HG03196 (cell line): ENCODE measurements around the gene CRACR2A.

Experiments used
- ATAC-seq: cut with Tn5 transposase; IDR thresholded peaks from one replicate; pipeline ENCODE4 v1.9.1; 2021; ENCODE audit not compliant: unreplicated experiment

Gene CRACR2A

DNA sequence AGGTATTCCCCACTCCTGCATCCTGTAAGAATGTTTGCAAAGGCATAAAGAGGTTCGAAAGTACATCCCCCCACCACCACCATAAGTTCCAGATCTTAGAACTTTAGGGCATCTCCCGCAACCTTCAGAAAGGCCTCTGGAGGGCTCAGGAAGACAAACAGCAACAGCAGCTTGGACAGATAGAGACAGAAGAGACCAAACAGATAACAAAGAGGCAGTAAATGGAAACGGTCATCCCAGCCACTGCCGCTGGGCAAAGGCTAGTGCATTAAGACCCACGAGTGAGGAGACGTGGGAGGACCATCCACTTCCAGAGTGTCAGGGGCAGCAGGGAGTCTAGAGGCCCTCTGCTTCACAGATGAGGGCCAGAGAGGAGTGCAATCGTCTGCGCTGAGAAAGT lies 124.3 kb downstream of the CRACR2A start:
- ATAC-seq, result no peak

DNA sequence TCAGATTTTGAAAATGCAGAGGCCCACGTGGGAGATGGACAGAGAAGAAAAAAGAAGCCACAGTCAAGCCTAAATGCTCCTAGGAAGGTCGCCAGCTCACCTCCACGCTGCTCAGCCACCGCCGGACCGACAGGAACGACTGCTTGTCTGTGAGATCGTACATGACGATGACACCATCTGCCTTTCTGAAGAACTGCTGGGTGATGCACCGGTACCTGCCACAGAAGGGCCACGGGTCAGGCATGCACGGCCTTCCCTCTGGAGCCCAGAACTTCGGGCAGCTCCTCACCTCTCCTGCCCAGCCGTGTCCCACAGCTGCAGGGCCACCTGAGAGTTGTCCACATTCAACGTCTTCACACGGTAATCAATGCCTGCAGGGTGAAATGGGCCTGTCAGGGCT lies 125.6 kb downstream of the CRACR2A start:
- ATAC-seq, result no peak

DNA sequence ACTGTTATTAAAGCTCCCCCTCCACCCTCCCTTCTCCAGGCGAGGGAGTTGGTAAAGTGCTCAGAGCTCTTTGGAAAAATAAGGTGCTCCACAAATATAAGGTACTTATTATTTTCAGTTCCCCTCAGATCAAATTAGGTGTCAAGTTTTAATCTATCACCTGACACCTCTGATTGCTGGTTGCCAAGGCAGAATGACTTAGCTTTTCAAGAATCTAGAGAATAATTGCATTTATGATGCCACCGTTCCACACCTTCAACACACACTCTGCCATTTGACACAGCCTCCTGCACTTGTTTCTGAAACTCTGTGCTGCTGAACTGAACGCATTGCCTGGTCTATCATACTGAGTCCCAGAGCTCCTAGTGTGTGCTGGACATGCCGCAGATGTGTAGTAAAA lies 128.6 kb downstream of the CRACR2A start:
- no peak for ATAC-seq

DNA sequence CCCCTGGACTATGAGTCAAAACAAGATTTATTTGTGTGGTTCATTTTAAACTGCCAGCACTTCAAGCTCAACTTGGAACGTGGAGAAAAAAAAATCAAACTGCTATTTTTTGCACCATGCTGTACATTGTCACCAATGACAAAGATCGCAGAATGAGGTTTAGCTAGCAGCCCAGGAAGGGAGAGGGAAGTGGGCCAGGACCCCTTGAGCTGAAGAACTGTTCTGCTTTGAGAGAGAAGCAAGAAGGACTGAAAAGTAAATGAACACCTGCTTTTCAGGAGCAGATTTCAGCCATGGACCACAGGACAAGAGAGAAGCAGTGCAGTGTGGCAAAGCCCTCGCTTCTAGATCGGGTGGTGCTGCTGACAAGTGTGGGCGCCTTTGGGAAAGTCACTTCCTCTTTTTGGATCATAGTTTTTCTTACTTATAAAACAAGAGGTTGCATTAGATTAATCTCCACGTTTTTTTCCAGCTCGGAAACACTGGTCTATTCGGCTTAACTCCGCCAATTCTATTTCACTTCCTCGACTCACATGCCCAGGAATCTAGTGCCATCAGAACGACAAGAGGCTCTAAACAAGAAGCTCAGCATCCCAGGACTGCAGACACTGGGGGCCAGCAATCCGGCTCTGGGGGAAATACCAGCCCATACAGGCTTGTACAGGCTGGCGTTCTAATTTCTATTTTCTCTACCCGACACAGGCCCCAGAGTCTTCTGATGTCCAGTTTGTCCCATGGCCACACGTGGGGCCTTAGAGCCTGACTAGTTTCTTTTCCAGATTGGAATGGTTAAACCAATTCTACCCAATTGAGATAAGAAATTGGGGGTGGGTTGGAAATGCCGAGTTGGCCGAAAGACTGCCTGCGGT lies 129.9 kb downstream of the CRACR2A start:
- no peak for ATAC-seq

DNA sequence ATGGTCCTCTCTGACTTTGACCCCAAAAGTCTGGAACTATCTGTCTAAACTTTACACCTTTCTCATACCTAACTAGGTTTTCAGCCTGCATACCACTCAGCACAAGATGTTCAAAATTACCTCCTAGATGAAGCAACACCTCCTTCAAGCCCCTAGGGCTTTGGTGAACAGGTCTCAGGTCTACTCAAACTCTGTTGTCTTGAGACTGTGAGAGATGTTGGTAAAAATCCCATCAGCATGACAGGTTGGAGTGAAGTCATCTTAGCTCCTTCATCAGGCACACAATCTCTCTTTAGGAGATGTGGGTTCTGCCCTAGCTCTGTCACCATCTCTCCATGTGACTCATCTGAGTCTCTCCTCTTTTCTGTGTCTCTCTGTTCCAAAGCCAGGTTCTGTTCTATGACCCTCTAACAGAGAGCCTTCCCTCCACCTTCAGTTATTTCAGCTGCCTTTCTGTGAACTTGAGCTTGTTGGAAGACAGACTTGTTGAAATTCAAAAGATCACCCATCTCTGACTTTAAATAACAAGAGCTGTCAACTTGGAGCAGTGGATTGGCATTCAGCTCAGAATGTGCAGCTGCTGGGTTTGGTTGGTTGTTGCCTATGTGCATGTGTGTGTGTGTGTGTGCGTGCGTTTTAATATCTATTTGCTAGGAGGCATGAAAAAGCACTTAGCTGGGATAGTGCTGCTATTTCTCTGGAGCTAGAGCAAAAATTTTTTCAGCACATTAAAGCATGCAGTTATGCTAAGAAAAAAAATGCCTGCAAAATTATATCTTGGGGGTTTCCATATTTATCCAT lies 130.7 kb downstream of the CRACR2A start:
- no peak for ATAC-seq

DNA sequence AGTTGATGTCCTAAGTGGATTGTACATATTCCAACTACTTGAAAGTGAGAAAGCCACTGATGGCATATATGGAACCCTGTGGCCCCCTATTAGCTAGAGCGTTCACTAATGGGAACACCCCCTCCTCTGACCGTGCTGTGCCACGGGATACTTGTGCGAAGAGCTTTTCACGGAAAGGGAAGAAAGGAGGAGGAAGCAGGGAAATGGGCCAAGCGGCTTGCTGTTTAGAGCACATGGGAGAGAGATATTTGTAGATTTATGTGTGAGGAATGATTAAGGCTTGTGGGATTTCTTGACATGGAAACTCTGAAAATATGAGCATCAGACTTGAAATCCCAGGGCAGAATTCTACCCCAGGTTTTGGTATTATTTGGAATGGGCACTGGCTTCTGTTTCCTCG lies 132.1 kb downstream of the CRACR2A start:
- no peak for ATAC-seq

DNA sequence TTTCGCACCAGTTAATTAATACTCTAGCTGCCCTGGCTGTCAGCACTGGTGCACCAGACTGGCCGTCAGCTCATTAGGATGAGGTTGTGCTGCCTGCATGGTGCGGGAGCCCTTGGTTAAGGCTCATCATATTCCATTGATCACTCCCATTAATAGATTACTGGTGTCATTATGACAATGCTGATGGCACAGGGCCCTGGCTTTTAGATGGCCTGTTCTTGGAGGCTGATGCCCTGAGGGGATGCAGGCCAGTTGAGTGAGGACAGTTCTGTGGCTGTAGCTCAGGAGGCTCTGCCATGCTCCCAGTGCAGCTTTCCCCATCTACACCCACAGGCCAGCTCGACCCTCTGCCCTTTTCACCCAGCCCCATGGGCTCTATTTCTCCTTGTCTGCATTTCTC lies 135.3 kb downstream of the CRACR2A start:
- no peak for ATAC-seq

DNA sequence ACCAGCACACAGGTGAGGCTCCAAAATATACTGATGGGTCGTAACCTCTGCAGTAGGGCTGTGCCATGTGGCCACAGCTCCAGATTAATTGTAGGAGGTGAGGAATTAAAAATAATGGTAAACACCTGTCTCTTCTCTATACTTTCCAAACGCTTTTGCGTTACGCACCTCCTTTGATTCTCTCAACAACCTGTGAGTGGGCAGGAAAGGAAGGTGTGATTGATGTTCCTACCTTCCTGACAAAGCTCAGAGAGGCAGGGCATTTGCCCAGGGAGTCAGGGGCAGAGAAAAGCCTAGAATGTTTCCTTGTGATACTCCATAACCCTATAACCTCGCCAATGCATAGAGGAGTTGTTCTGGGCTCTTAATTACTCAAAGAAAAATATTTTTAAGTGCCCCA lies 137.0 kb downstream of the CRACR2A start:
- no peak for ATAC-seq

DNA sequence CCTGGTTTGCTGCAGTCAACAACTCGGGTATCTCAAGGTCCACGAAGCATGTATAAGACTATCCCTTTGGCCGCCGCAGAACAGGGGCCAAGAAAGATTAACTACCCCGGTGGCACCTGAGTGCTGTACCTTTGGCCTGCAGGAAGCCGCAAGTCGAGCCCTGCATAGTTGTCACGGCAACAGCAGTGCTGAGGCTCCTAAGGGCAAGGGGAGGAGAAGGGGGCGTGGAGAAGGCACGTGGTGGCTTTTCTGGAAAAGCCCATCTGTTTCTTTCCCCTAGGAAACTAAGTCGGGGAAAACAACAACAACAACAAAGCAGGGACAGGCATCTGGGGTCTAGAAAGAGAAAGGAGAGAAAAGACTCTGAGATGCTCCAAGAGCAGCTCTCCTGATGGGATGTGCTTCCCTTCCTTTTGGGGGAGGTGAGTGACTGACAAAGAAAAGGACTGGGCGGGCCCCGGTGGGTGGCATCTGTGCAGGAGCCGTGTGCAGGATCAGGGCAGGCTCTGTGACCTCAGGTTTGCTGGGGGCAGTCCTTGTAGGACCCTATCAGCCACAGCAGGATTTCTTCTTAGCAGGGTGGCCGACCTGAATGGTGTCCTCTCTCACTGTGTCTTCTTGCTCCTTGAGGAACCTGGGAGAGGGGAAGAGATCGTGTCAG lies 138.0 kb downstream of the CRACR2A start:
- no peak for ATAC-seq

DNA sequence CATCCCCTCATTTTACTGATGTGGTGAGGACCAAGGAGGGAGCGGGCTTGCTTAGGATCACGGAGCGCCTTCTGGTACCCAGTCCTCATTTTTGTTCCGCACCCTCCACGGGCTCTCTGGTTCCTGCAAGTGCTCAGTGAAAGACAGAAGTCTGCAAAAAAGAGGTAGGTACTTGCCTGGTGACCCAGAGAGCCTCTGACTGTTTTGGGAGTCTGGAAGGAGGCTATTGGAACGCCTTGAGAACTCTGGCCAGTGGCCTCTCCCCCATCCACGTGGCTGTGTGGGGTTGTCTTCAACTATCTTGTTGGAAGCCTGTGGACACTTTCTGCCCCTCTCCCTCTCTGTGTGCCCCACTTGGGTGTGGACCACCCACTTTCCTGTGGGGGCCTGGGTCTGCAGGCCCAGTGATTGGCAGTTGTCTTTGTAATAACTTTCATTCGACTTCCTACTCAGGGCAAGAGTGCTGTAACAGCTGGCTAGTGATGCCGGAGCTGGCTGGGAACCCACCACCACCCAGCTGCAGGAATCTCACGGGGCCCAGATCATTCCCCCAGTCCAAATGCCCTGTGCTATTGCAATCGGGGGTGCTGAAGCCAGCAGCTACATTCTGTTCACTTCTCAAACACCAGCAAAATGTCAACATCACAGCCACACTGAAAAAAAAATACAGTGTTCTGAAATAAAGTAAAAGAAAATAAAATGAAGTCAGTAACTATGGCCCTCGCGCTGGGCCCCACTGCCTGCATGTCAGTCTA lies 139.1 kb downstream of the CRACR2A start:
- no peak for ATAC-seq

DNA sequence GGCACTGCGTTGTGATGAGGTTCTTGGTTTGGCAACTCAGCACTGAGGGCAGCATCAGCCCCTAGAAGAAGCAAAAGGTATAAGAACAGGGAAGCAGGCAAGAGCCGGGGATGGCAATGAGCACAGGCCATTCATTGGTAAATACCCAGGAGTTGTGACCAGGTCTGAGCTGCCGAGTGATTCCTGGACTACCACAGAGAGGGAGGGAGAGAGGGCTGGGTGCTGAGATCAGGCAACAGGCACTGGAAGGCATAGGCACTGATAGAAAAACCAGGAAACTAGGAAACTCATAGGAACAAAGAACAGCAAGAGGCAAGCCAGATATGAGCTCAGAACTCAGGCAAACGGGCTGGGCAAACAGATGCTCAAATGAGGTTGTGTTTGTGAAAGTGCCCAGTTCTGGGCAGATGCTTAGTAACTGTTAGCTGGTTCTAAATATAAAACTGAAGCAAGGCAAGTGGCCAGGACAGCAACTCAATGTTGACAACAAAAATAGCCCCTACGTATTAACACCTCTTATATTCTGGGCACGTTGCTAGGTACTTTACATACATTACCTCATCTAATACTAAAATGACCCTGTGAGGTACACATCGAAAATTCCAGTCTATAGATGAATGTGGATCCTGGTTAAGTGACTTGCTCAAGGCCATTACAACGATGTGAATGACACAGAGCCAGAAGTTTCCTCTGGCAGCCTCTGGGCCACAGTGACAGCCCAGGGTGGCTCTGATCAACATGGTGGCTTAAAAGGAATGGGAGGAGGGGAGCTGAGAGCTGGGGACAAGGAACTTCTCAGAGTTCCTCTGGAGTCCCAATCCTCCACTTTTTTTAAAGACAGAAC lies 140.8 kb downstream of the CRACR2A start:
- no peak for ATAC-seq

DNA sequence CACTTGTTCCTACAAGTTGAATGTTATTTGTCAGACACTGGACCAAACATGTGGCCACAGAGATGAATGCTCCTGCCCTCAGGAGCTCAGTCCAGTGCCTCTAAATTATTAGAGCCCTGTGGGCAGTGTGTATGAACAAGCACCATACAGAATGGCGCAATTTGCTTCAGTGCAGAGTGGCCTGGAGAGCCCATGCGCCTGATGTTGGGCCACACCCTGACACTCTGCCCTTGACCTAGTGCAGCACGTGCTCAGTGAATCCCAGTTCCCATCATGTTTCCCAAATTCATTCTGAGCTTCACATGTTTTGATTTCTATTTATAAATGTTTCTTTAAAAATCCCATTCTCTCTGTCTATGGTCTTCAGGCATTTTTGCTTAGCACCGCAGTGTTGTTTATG lies 145.1 kb downstream of the CRACR2A start:
- ATAC-seq, result no peak

DNA sequence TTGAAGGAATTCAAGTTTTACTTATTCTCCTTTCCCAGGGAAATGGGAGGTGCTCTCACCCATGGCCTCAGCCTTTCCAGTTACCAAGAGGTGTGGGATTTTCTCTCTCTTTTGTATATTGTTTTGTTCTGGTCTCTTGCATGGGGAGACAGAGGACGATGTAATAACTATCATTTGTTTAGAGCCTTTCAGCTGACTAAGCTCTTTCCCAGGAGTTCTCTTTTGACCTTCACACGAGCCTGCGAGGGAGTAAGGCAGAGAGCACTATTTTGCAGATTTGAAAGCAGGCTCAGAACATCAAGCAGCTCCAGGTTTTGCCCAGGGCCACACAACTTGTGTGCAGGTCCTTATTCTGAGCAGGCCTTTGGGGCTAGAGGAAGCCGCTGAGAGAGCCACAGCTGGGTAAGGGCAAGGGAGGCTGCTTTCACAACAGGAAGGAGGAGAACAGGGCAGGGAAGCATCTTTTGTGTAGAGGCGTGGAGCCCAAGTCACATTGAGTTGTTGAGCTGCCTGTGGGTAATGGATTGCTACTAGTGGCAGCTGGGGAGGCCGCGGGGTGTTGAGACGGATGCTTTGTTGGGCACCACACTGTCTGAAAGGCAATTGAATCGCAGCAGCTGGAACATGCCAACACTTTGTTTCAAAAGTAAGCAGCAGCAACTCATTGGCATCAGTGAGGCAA lies 145.7 kb downstream of the CRACR2A start:
- ATAC-seq, result no peak

DNA sequence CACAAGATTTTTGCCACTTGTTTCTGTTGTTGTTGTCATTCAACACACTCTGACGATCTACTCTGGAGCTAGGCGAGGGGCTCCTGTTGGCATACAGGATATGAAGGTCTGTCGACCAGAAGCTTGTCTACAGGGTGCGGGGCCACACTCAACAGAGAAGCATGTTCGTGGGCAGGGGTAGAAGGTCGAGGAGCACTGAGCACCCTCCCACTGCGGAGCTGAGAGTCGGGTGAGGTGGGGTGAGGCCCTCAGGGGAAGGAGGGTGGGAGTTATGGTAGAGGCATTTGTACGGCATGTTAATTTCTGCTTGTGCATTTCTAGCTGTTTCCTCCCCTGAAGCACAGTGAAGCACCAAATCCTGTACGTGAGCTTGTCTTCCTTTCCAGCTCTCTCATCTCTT lies 146.8 kb downstream of the CRACR2A start:
- no peak for ATAC-seq

DNA sequence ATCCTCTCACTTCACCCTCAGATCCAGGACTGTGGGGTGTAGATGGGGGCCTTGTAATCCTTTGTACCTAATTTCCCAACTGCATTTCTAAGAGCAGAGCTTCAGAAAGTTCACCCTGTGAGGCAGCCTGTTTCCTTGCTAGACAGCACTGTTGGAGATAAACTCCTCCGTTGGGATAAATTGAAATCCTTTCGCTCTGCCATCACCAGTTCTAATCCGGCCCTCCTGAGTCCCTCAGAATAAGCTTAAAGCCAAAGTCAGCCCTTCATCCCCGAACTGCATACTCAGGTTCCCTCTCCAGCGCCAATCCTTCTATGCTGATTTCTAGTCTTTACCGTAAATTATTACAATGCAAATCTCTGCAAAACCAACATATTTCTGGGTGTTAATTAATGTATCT lies 147.2 kb downstream of the CRACR2A start:
- no peak for ATAC-seq

DNA sequence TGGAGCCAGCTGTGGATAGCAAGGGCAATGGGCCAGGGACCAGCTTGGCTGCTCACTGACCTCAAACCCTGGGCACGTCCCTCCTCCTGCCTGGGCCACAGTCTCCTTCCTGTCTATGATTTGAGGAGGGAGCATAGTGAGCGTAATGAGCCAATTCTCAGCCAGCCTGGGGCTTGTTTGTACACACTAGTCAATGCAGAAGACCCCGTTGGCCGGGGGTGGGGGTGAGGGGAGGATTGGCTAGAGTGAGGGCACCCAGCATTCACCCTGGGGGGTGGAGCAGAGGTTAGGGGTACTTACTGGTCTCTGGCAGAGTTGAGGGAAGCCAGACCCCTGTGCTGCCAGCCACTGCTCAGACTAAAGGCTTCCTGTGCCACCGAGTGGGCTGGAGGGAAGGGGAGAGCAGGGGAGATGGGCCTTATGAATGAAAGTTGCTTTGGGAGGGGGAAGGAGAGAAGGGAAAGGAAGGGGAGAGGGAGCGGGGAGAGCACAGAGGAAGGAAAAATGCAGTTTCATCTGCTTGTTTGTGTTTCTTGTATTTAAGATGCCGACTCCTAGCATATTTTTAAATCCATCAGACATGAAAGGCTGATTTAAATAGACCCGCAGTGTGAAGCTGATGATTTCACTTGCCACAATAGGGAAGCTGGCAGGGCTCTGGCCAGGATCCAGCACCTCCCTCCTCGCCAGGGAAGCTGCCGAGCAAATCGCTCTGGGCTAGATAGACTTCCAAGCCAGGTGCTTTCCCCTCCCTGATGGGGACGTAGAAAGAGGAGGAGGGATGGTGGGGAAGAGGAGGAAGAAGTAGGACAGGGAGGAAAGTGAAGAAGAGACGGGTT lies 147.9 kb downstream of the CRACR2A start:
- ATAC-seq, result no peak

DNA sequence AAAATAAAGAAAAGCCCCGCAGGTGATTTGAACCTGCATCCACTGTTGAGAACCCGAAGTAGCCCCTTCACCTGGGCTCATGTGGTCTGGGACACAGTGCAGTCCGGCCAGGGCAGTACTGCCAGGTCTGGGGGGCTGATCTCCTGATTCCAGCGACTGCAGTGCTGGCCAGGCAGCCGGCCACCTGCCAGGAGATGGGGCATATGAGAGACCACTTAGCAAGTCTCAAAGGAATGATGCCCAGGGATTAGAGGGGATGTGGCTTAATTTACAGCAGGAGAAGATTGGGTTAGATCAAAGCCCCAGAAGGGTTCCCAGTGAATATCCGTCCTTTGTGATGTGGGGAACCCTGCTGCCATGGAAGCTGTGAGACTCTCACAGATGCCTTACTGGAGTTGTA lies 148.6 kb downstream of the CRACR2A start:
- ATAC-seq, result no peak

DNA sequence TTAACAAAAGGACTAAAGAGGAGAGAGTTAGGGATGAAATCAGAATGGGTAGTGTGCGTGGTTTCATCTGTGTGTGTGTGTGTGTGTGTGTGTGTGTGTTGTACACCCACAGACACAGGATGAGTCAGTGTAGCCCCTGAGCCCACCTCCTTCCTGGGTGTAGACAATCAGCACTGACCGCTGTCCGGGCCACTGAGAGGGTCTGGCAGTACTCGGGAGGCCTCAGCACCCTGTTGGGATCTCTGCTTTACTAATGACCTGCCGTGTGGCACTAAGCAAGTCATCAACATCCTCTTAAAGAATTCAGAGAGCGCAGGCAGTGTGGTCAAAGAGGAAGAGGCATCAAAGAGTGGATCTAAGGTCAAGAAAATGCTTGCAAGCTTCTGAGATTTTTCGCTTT lies 149.3 kb downstream of the CRACR2A start:
- no peak for ATAC-seq

DNA sequence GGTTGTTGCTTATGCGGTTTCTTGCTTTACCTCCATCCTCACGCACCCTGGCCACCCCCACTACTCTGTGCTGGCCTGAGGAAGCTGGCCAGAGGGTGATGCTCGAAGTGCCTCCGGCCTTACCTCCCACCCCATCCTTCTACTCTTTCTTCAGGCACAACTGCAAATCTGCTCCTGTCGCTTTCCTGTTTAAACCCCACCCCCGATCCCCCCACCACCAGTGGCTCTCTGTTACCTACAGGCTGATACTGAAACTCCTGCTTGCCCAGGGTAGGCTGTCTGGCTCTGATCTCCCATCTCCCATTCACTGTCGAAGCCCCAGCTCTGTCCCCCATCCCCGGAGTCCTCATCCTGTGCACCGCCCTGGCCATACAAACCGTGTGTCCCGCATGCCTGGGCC lies 150.4 kb downstream of the CRACR2A start:
- no peak for ATAC-seq
